ENCODE data around the gene ZCCHC18.
"Not testable (repeated sequence)": the region's sequence is repeated elsewhere in the genome, so short reads cannot be mapped to it uniquely, and the experiment has no call there.

Gene ZCCHC18

GRCh38 chrX:104112326-104112951 is at the start of gene ZCCHC18:
TSS of gene ZCCHC18 (plus strand) at chrX:104112523. CDS start at chrX:104114112, 1,589 bp downstream.
- DNase-seq: peak; percentile 2

- DNase-seq: not testable (repeated sequence)
These were observed 49.7 kb upstream of the ZCCHC18 start for GRCh38 chrX:104062636-104063035.

- DNase-seq: not testable (repeated sequence)
These were observed 36.4 kb upstream of the ZCCHC18 start, which contains the start of gene TMSB15C for GRCh38 chrX:104075778-104076445. TSS of gene TMSB15C (minus strand) at chrX:104076236.

- DNase-seq: not testable (repeated sequence)
These were observed 34.5 kb upstream of the ZCCHC18 start for GRCh38 chrX:104077854-104078253.

GRCh38 chrX:104084063-104084462 is 28.3 kb upstream of the ZCCHC18 start:
- DNase-seq: no peak

GRCh38 chrX:104084534-104085277 is 27.6 kb upstream of the ZCCHC18 start:
- no peak for DNase-seq

- no peak for DNase-seq
These were observed 26.8 kb upstream of the ZCCHC18 start for GRCh38 chrX:104085477-104085876.

- no peak for DNase-seq
These were observed 26.4 kb upstream of the ZCCHC18 start for GRCh38 chrX:104085919-104086318.

- DNase-seq: no peak
These were observed 14.0 kb upstream of the ZCCHC18 start for GRCh38 chrX:104098151-104098808.

- no peak for DNase-seq
These were observed 13.4 kb upstream of the ZCCHC18 start for GRCh38 chrX:104098919-104099318.

- no peak for DNase-seq
These were observed 7.6 kb upstream of the ZCCHC18 start for GRCh38 chrX:104104676-104105075.

GRCh38 chrX:104105330-104106262 is 6.7 kb upstream of the ZCCHC18 start:
- no peak for DNase-seq

GRCh38 chrX:104108955-104109354 is 3.4 kb upstream of the ZCCHC18 start:
- DNase-seq: no peak

GRCh38 chrX:104110491-104111240 is 1.7 kb upstream of the ZCCHC18 start:
- DNase-seq: not testable (repeated sequence)

GRCh38 chrX:104113222-104113965 is 1.1 kb downstream of the ZCCHC18 start:
- DNase-seq: no peak

GRCh38 chrX:104117759-104118158 is 5.4 kb downstream of the ZCCHC18 start:
- DNase-seq: no peak

- no peak for DNase-seq
These were observed 6.4 kb downstream of the ZCCHC18 start for GRCh38 chrX:104118765-104119164.

GRCh38 chrX:104122829-104123228 is 10.5 kb downstream of the ZCCHC18 start:
- no peak for DNase-seq

- no peak for DNase-seq
These were observed 14.5 kb downstream of the ZCCHC18 start for GRCh38 chrX:104126856-104127255.

- DNase-seq: no peak
These were observed 18.5 kb downstream of the ZCCHC18 start for GRCh38 chrX:104130808-104131207.
